ENCODE measurements around the gene DEFB131A.
"Not testable (repeated sequence)": the region's sequence is repeated elsewhere in the genome, so short reads cannot be mapped to it uniquely, and the experiment has no call there.

Gene DEFB131A

GRCh38 chr4:9494256-9495035 lies 50.2 kb downstream of the DEFB131A start:
- DNase-seq (ENCODE audit: low spot score), result not testable (repeated sequence)

GRCh38 chr4:9495443-9495842 lies 51.2 kb downstream of the DEFB131A start:
- peak; percentile 58 for DNase-seq (ENCODE audit: low spot score)

- peak; percentile 8 for DNase-seq (ENCODE audit: low spot score)
Observed at GRCh38 chr4:9497575-9498467, 53.6 kb downstream of the DEFB131A start.

GRCh38 chr4:9498468-9499040 lies 54.3 kb downstream of the DEFB131A start:
- DNase-seq (ENCODE audit: low spot score), result peak; percentile 73

GRCh38 chr4:9499974-9500487 lies 55.8 kb downstream of the DEFB131A start:
- DNase-seq (ENCODE audit: low spot score), result not testable (repeated sequence)

Measured in iPS-NIHi11 (cell line).